Upper lobe of left lung (tissue), 6 donors: ENCODE results near the gene TDRD6. TPM values are rescaled to one million over a fixed set of nuclear protein-coding genes. Genes with fewer than 3 reads are reported as not detected.

Experiments used
- ATAC-seq, 2 donors: fragments of 200-7000 bp; cut with Tn5 transposase; one replicate each; pipeline ENCODE4 v1.9.1; 2022; ENCODE audit warnings: mild to moderate bottlenecking in 2 of 2, moderate library complexity in 2 of 2; ENCODE audit not compliant: low FRiP score in 2 of 2
- DNase-seq, 2 donors: peaks; one replicate each; pipeline ENCODE4 v3.0.0-alpha.2; 2019 to 2020
- H3K27ac ChIP-seq, 4 donors: fragments of 200-600 bp; sonication (generic); one replicate each; pipeline ENCODE4 v1.5.1; 2016 to 2019
- H3K27me3 ChIP-seq, 4 donors: fragments of 200-600 bp; sonication (generic); one replicate each; pipeline ENCODE4 v1.5.1; 2017 to 2019
- H3K36me3 ChIP-seq, 4 donors: fragments of 200-600 bp; sonication (generic); one replicate each; pipeline ENCODE4 v1.5.1; 2016 to 2019
- H3K4me1 ChIP-seq, 4 donors: fragments of 200-600 bp; sonication (generic); one replicate each; pipeline ENCODE4 v1.5.1; 2018 to 2019
- H3K4me3 ChIP-seq, 4 donors: fragments of 200-600 bp; sonication (generic); one replicate each; pipeline ENCODE4 v1.5.1; 2017 to 2019; ENCODE audit warnings: mild to moderate bottlenecking in 2 of 4, moderate library complexity in 1 of 4
- H3K9me3 ChIP-seq, 4 donors: fragments of 200-600 bp; sonication (generic); one replicate each; pipeline ENCODE4 v1.5.1; 2018 to 2019
- EP300 ChIP-seq, 4 donors: sonication (generic); formaldehyde crosslinking; IDR thresholded peaks; one replicate each; pipeline ENCODE4 v1.5.1; 2017; ENCODE audit warnings: antibody characterized with exemption in 4 of 4, control low read depth in 2 of 4
- POLR2A ChIP-seq, 4 donors: fragments of 450-650 bp; IDR thresholded peaks; one replicate each; pipeline ENCODE4 v1.5.1; 2016 to 2017; ENCODE audit warnings: antibody characterized with exemption in 4 of 4, mild to moderate bottlenecking in 2 of 4
- POLR2AphosphoS5 ChIP-seq, 2 donors: sonication (generic); formaldehyde crosslinking; IDR thresholded peaks; one replicate each; pipeline ENCODE4 v1.5.1; 2017; ENCODE audit warnings: antibody characterized with exemption in 2 of 2
- WGBS, 2 donors: methylation state at CpG; one replicate each; pipeline ENCODE4 v1.1.5; 2017 to 2018; 5-methylcytosine and 5-hydroxymethylcytosine counted together
- total RNA-seq, 6 donors: library from RNA; depleted of rRNA in 4 of 6; stranded (reverse); fragments of >200 nt in 4 of 6; gene quantifications; one replicate each; pipeline versions ENCODE4 v1.1.0 to v1.2.1, GENCODE V29; 2016 to 2021
- TF ChIP-seq, protein P1 (sequence below), 6 experiments: fragments of 450-650 bp in 4 of 6; fragments of 200-600 bp in 2 of 6; sonication (generic) in 2 of 6; IDR thresholded peaks; one replicate each; pipeline ENCODE4 v1.5.1; 2016 to 2019; ENCODE audit warnings: antibody characterized with exemption in 6 of 6
- donor health status: DM: no; HTN: no; CAD: no; lungs with moderate emphysema.
- donor health status: DM: no; HTN: yes; CAD: no; lungs with severe emphysema.

Gene TDRD6
- total RNA-seq, 6 donors from 2014 or later: 0.15 to 3.1 (median 0.53) TPM

DNA sequence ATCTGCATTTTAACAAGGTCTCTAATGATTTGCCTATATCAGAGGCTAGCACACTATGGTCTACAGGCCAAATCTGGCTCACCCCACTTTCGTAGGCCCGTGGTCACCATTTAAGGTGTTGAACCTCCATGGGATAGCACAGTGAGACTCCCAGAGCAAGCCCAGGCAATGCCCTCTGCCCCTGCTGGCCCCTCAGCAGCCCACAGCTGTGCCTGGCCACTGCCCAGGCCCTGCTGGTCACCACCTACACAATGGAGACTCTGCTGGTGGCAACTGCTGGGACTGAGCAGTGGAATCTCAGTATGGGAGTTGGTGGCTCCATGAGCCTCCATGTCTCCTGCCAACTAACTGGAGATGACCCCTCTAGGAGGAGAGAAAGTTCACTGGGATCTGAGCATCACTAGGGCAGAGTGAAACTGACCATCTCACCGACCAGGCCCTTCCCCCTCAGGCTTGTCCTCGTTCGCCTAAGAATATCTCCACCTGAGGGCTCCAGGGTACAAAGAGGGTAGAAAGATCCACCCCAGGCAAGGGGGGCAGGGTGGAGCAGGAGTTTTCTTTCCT, 61.3 kb downstream of the TDRD6 start:
- no peak overlapping the region for H3K4me3 ChIP-seq
- DNase-seq (peak in 1 of 2 donors; percentile 34), ATAC-seq (no peak)
- H3K27ac ChIP-seq: no peak overlapping the region
- no peaks in the 10 kb centered on the region for H3K36me3 ChIP-seq
- WGBS, 2 donors: 96 to 97% methylated on average over 3 to 5 of the region's 5 CpGs
- no peaks in the 10 kb centered on the region for H3K9me3 ChIP-seq
- H3K27me3 ChIP-seq: no peaks in the 10 kb centered on the region
- TF ChIP-seq EP300 (IDR thresholded peaks at IDR 0.05): no peak
- no peak for TF ChIP-seq POLR2A (IDR thresholded peaks at IDR 0.05)
- TF ChIP-seq, protein P1, sequence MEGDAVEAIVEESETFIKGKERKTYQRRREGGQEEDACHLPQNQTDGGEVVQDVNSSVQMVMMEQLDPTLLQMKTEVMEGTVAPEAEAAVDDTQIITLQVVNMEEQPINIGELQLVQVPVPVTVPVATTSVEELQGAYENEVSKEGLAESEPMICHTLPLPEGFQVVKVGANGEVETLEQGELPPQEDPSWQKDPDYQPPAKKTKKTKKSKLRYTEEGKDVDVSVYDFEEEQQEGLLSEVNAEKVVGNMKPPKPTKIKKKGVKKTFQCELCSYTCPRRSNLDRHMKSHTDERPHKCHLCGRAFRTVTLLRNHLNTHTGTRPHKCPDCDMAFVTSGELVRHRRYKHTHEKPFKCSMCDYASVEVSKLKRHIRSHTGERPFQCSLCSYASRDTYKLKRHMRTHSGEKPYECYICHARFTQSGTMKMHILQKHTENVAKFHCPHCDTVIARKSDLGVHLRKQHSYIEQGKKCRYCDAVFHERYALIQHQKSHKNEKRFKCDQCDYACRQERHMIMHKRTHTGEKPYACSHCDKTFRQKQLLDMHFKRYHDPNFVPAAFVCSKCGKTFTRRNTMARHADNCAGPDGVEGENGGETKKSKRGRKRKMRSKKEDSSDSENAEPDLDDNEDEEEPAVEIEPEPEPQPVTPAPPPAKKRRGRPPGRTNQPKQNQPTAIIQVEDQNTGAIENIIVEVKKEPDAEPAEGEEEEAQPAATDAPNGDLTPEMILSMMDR (IDR thresholded peaks at IDR 0.05): no peak
- no peak for TF ChIP-seq POLR2AphosphoS5 (IDR thresholded peaks at IDR 0.05)
- no peaks in the 10 kb centered on the region for H3K4me1 ChIP-seq

DNA sequence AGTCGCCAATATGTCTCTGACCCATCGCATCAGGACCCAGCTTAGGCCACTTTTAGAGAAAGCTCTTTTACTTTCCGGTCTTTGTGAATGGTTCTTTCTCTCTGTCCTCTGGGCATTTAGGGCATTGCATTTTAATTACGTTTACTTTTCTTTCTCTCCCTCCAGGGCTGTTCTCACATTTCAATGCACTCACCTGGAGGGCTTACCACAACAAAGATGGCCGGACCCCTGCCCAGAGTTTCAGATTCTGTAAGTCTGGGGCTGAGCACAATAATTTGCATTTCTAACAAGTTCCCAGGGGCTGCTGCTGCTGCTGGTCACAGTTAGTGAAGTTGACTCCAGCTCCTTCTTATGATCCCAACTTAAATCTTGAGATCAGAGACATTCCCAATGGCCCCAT, 62.0 kb downstream of the TDRD6 start:
- WGBS, 2 donors: 74 to 90% methylated on average over 5 of the region's 5 CpGs
- H3K4me3 ChIP-seq: no peak overlapping the region
- no peak for TF ChIP-seq EP300 (IDR thresholded peaks at IDR 0.05)
- no peak for TF ChIP-seq POLR2AphosphoS5 (IDR thresholded peaks at IDR 0.05)
- TF ChIP-seq, protein P1 (IDR thresholded peaks at IDR 0.05): no peak
- no peak for TF ChIP-seq POLR2A (IDR thresholded peaks at IDR 0.05)
- H3K27ac ChIP-seq: no peak overlapping the region
- no peaks in the 10 kb centered on the region for H3K27me3 ChIP-seq
- no peak for DNase-seq
- no peaks in the 10 kb centered on the region for H3K4me1 ChIP-seq
- H3K36me3 ChIP-seq: no peaks in the 10 kb centered on the region
- H3K9me3 ChIP-seq: no peaks in the 10 kb centered on the region
- ATAC-seq: no peak

DNA sequence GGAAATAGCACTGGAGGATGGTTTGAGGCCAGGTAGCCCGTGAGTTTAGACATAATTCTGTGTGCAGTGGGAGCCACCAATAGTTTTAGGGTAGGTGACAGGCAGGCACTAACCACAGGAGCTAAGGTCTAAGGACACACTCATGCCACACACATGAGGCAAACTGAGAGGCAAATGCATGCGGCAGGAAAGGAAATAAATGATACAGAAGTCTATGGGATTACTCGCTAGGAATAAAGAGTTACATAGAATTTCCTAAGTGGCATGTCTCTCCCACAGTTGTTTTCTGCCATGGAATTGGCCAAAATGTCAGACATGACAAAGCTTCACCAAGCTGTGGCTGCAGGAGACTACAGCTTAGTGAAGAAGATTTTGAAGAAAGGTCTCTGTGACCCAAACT, 64.0 kb downstream of the TDRD6 start:
- TF ChIP-seq POLR2A (IDR thresholded peaks at IDR 0.05) (no peak), POLR2AphosphoS5 (IDR thresholded peaks at IDR 0.05) (no peak), EP300 (IDR thresholded peaks at IDR 0.05) (no peak)
- TF ChIP-seq, protein P1 (IDR thresholded peaks at IDR 0.05): no peak
- ATAC-seq: no peak
- H3K36me3 ChIP-seq: no peaks in the 10 kb centered on the region
- no peaks in the 10 kb centered on the region for H3K4me1 ChIP-seq
- WGBS, 2 donors: 83 to 90% methylated on average over 3 of the region's 3 CpGs
- H3K27ac ChIP-seq: no peak overlapping the region
- no peaks in the 10 kb centered on the region for H3K9me3 ChIP-seq
- DNase-seq: no peak
- no peaks in the 10 kb centered on the region for H3K27me3 ChIP-seq
- no peak overlapping the region for H3K4me3 ChIP-seq

Other genes starting within 250 kb of the TDRD6 start
- 10 to 100 TPM in 3 of 6 donors, 1 to 10 TPM in 3; 4.8 to 14.6 (median 9.1) TPM for gene RCAN2, start 196.4 kb upstream of the TDRD6 start, total RNA-seq
- 10 to 100 TPM in 1 of 6 donors, 1 to 10 TPM in 5; 2.6 to 10.3 (median 5.0) TPM for gene CYP39A1, start 35.1 kb upstream of the TDRD6 start, total RNA-seq
- 10 to 100 TPM in 5 of 6 donors, 1 to 10 TPM in 1; 7.8 to 61.8 (median 13.7) TPM for gene SLC25A27, start 34.9 kb upstream of the TDRD6 start, total RNA-seq
- 1 to 10 TPM; 2.6 to 9.5 (median 5.9) TPM for gene PLA2G7, start 47.5 kb downstream of the TDRD6 start, total RNA-seq
- 10 to 100 TPM in 1 of 6 donors, 1 to 10 TPM in 3, not detected in 2; 2.1 to 15.7 (median 2.7) TPM for gene ANKRD66, start 59.0 kb downstream of the TDRD6 start, total RNA-seq
- 1 to 10 TPM in 2 of 6 donors, not detected in 4; 1.0 to 1.1 TPM for gene MEP1A, start 105.5 kb downstream of the TDRD6 start, total RNA-seq
- gene ADGRF5, start 234.1 kb downstream of the TDRD6 start, total RNA-seq: 100 to 1,000 TPM; 107 to 352 (median 215) TPM